ENCODE data around the gene EFNA5. TPM values are rescaled to one million over a fixed set of nuclear protein-coding genes. Genes with fewer than 3 reads are reported as not detected.

EFNA5 gene
- total RNA-seq, 1 experiment from 2014 or later: 0.22 TPM

GRCh38 chr5:107565791-107566767, 104.7 kb downstream of the EFNA5 start:
- CTCF ChIA-PET: no interaction called here

More at GRCh38 chr5:107565791-107566767, 104.7 kb downstream of the EFNA5 start:
- H2AFZ ChIP-seq (ENCODE audit: low read depth, low read length, poor library complexity, severe bottlenecking): no peak overlapping the region
- H3K27me3 ChIP-seq (ENCODE audit: insufficient read depth, low read length): no peaks in the 10 kb centered on the region
- RAD21 ChIA-PET (ENCODE audit: low non-redundant PET in 1 of 2, low total read pairs in 2 of 2, uncharacterized antibody in 2 of 2, unreplicated experiment in 2 of 2): interaction anchor here in 1 of 2 experiments (0.6 kb wide), 1 partner anchor 106 kb away, joined by 4 read pairs; no protein-coding TSS in a partner anchor
- H3K9ac ChIP-seq (ENCODE audit: low read length): no peak overlapping the region
- intact Hi-C loops (cut with micrococcal nuclease): no loop called here
- peaks cover 0 to 2% of the 10 kb centered on the region in 2 experiments; a peak in 1 of 4 replicates for H3K4me1 ChIP-seq (ENCODE audit: control insufficient read depth in 1 of 2, insufficient read depth in 2 of 2, low read length in 2 of 2)
- H3K27ac ChIP-seq (ENCODE audit: low read depth, low read length): no peak overlapping the region
- TF ChIP-seq POLR2AphosphoS5 (IDR thresholded peaks at IDR 0.05; ENCODE audit: low read depth, low read length): no peak
- no peak for TF ChIP-seq ZFX (IDR thresholded peaks at IDR 0.05)
- TF ChIP-seq CEBPB (IDR thresholded peaks at IDR 0.05; ENCODE audit: low read depth): no peak
- TF ChIP-seq ZBTB33 (IDR thresholded peaks at IDR 0.05; ENCODE audit: extremely low read depth, insufficient replicate concordance, low read length): no peak
- TF ChIP-seq ATF3 (IDR thresholded peaks at IDR 0.05): no peak
- no peak for TF ChIP-seq YY1 (IDR thresholded peaks at IDR 0.05; ENCODE audit: extremely low read depth, insufficient replicate concordance, low read depth, low read length)
- TF ChIP-seq ELF1 (IDR thresholded peaks at IDR 0.05; ENCODE audit: borderline replicate concordance, low read depth): no peak
- no peak for TF ChIP-seq CBX3 (IDR thresholded peaks at IDR 0.05; ENCODE audit: low read depth)
- no peak for TF ChIP-seq JUND (IDR thresholded peaks at IDR 0.05)
- TF ChIP-seq EGR1 (IDR thresholded peaks at IDR 0.05; ENCODE audit: low read depth): no peak
- no peak for TF ChIP-seq SRF (IDR thresholded peaks at IDR 0.05; ENCODE audit: low read depth)
- ATAC-seq (no peak), DNase-seq (ENCODE audit: low read depth, low spot score) (no peak)
- H4K20me1 ChIP-seq (ENCODE audit: insufficient read depth): no peaks in the 10 kb centered on the region
- no peaks in the 10 kb centered on the region for H3K79me2 ChIP-seq (ENCODE audit: insufficient read depth, low read length)
- no peaks in the 10 kb centered on the region for H3K9me2 ChIP-seq (ENCODE audit: insufficient read depth)
- no peak overlapping the region for H3K4me2 ChIP-seq (ENCODE audit: low read length)
- H3K36me3 ChIP-seq (ENCODE audit: control insufficient read depth in 1 of 2, insufficient read depth in 2 of 2, low read length in 2 of 2): no peaks in the 10 kb centered on the region
- POLR2A ChIA-PET: no interaction called here
- no peak overlapping the region for H3K4me3 ChIP-seq (replicated peaks in 1 of 2; ENCODE audit: low read depth in 1 of 2, low read length in 2 of 2)
- no peaks in the 10 kb centered on the region for H3K9me3 ChIP-seq (ENCODE audit: control insufficient read depth in 1 of 2, insufficient read depth in 1 of 2, low read depth in 1 of 2, low read length in 2 of 2)
- BruUV-seq (replicated peaks): no TSS peak
